Measurements from ENCODE around the gene GORAB. TPM values are rescaled to one million over a fixed set of nuclear protein-coding genes. Genes with fewer than 3 reads are reported as not detected.
A peak's percentile ranks its signal among the peaks of the same experiment; 100 is the strongest.

GORAB gene
- 18.2 TPM for polyA plus RNA-seq (2013, experiment 1 of 4)
- polyA plus RNA-seq (2013, experiment 2 of 4), result 17.3 TPM
- 15.4 TPM for polyA plus RNA-seq (2013, experiment 3 of 4)
- polyA plus RNA-seq (2013, experiment 4 of 4), result 18.4 TPM

GRCh38 chr1:170531758-170532657, at the start of gene GORAB:
Gene GORAB (plus strand): TSS chr1:170532166. CDS start chr1:170532224, 58 bp downstream.
- Histone ChIP-seq H3K27ac (ENCODE audit: insufficient read depth, low read depth, low read length, poor library complexity, severe bottlenecking) (peak within 1 kb of the TSS; percentile 85), H3K9me3 (ENCODE audit: control insufficient read depth, low read length) (no peaks in the 10 kb centered on the region), H3K4me3 (ENCODE audit: insufficient read depth, low read depth, low read length) (peak within 1 kb of the TSS; percentile 77), H3K4me1 (ENCODE audit: control insufficient read depth, insufficient read depth, low read length) (peaks cover 5% of the 10 kb centered on the region), H3K36me3 (ENCODE audit: control insufficient read depth, insufficient read depth, low read length) (no peaks in the 10 kb centered on the region), H3K27me3 (ENCODE audit: control insufficient read depth, insufficient read depth, low read length, poor library complexity, severe bottlenecking) (no peaks in the 10 kb centered on the region)
- WGBS, 2 experiments, result 1% methylated on average over 35 to 36 of the region's 36 CpGs

GRCh38 chr1:170483051-170483450, 48.9 kb upstream of the GORAB start:
- Histone ChIP-seq H3K4me3 (ENCODE audit: insufficient read depth, low read depth, low read length) (no peak overlapping the region), H3K9me3 (ENCODE audit: control insufficient read depth, low read length) (no peaks in the 10 kb centered on the region), H3K36me3 (ENCODE audit: control insufficient read depth, insufficient read depth, low read length) (no peaks in the 10 kb centered on the region), H3K4me1 (ENCODE audit: control insufficient read depth, insufficient read depth, low read length) (peaks cover 5% of the 10 kb centered on the region), H3K27me3 (ENCODE audit: control insufficient read depth, insufficient read depth, low read length, poor library complexity, severe bottlenecking) (no peaks in the 10 kb centered on the region), H3K27ac (ENCODE audit: insufficient read depth, low read depth, low read length, poor library complexity, severe bottlenecking) (no peak overlapping the region)
- 95 to 96% methylated on average over 5 of the region's 5 CpGs for WGBS, 2 experiments

GRCh38 chr1:170487503-170487902, 44.5 kb upstream of the GORAB start:
- H3K4me1 ChIP-seq (ENCODE audit: control insufficient read depth, insufficient read depth, low read length), result no peaks in the 10 kb centered on the region
- H3K36me3 ChIP-seq (ENCODE audit: control insufficient read depth, insufficient read depth, low read length), result no peaks in the 10 kb centered on the region
- H3K9me3 ChIP-seq (ENCODE audit: control insufficient read depth, low read length), result no peaks in the 10 kb centered on the region
- H3K27me3 ChIP-seq (ENCODE audit: control insufficient read depth, insufficient read depth, low read length, poor library complexity, severe bottlenecking), result no peaks in the 10 kb centered on the region
- no peak overlapping the region for H3K27ac ChIP-seq (ENCODE audit: insufficient read depth, low read depth, low read length, poor library complexity, severe bottlenecking)
- H3K4me3 ChIP-seq (ENCODE audit: insufficient read depth, low read depth, low read length), result no peak overlapping the region

GRCh38 chr1:170491291-170491690, 40.7 kb upstream of the GORAB start:
- Histone ChIP-seq H3K27me3 (ENCODE audit: control insufficient read depth, insufficient read depth, low read length, poor library complexity, severe bottlenecking) (no peaks in the 10 kb centered on the region), H3K36me3 (ENCODE audit: control insufficient read depth, insufficient read depth, low read length) (no peaks in the 10 kb centered on the region), H3K9me3 (ENCODE audit: control insufficient read depth, low read length) (no peaks in the 10 kb centered on the region), H3K4me1 (ENCODE audit: control insufficient read depth, insufficient read depth, low read length) (no peaks in the 10 kb centered on the region), H3K4me3 (ENCODE audit: insufficient read depth, low read depth, low read length) (no peak overlapping the region), H3K27ac (ENCODE audit: insufficient read depth, low read depth, low read length, poor library complexity, severe bottlenecking) (no peak overlapping the region)
- WGBS, 2 experiments, result 47 to 48% methylated on average over 2 of the region's 2 CpGs

GRCh38 chr1:170494369-170494768, 37.6 kb upstream of the GORAB start:
- Histone ChIP-seq H3K4me1 (ENCODE audit: control insufficient read depth, insufficient read depth, low read length) (no peaks in the 10 kb centered on the region), H3K27me3 (ENCODE audit: control insufficient read depth, insufficient read depth, low read length, poor library complexity, severe bottlenecking) (no peaks in the 10 kb centered on the region), H3K9me3 (ENCODE audit: control insufficient read depth, low read length) (no peaks in the 10 kb centered on the region), H3K36me3 (ENCODE audit: control insufficient read depth, insufficient read depth, low read length) (no peaks in the 10 kb centered on the region), H3K4me3 (ENCODE audit: insufficient read depth, low read depth, low read length) (no peak overlapping the region), H3K27ac (ENCODE audit: insufficient read depth, low read depth, low read length, poor library complexity, severe bottlenecking) (no peak overlapping the region)
- 84 to 88% methylated on average over 2 to 3 of the region's 3 CpGs for WGBS, 2 experiments

- H3K27me3 ChIP-seq (ENCODE audit: control insufficient read depth, insufficient read depth, low read length, poor library complexity, severe bottlenecking), result no peaks in the 10 kb centered on the region
- H3K27ac ChIP-seq (ENCODE audit: insufficient read depth, low read depth, low read length, poor library complexity, severe bottlenecking), result no peak overlapping the region
- H3K4me3 ChIP-seq (ENCODE audit: insufficient read depth, low read depth, low read length), result no peak overlapping the region
- WGBS, 2 experiments, result 97 to 100% methylated on average over 1 to 2 of the region's 2 CpGs
- no peaks in the 10 kb centered on the region for H3K9me3 ChIP-seq (ENCODE audit: control insufficient read depth, low read length)
- no peaks in the 10 kb centered on the region for H3K4me1 ChIP-seq (ENCODE audit: control insufficient read depth, insufficient read depth, low read length)
- no peaks in the 10 kb centered on the region for H3K36me3 ChIP-seq (ENCODE audit: control insufficient read depth, insufficient read depth, low read length)
Observed at GRCh38 chr1:170495006-170495405, 37.0 kb upstream of the GORAB start.

GRCh38 chr1:170498876-170499275, 33.1 kb upstream of the GORAB start:
- no peak overlapping the region for H3K27ac ChIP-seq (ENCODE audit: insufficient read depth, low read depth, low read length, poor library complexity, severe bottlenecking)
- H3K4me1 ChIP-seq (ENCODE audit: control insufficient read depth, insufficient read depth, low read length), result no peaks in the 10 kb centered on the region
- no peaks in the 10 kb centered on the region for H3K9me3 ChIP-seq (ENCODE audit: control insufficient read depth, low read length)
- no peaks in the 10 kb centered on the region for H3K36me3 ChIP-seq (ENCODE audit: control insufficient read depth, insufficient read depth, low read length)
- no peak overlapping the region for H3K4me3 ChIP-seq (ENCODE audit: insufficient read depth, low read depth, low read length)
- 57 to 100% methylated on average over 1 of the region's 1 CpG for WGBS, 2 experiments
- no peaks in the 10 kb centered on the region for H3K27me3 ChIP-seq (ENCODE audit: control insufficient read depth, insufficient read depth, low read length, poor library complexity, severe bottlenecking)

GRCh38 chr1:170503665-170504064, 28.3 kb upstream of the GORAB start:
- Histone ChIP-seq H3K4me3 (ENCODE audit: insufficient read depth, low read depth, low read length) (no peak overlapping the region), H3K27ac (ENCODE audit: insufficient read depth, low read depth, low read length, poor library complexity, severe bottlenecking) (no peak overlapping the region), H3K4me1 (ENCODE audit: control insufficient read depth, insufficient read depth, low read length) (no peaks in the 10 kb centered on the region), H3K36me3 (ENCODE audit: control insufficient read depth, insufficient read depth, low read length) (no peaks in the 10 kb centered on the region), H3K27me3 (ENCODE audit: control insufficient read depth, insufficient read depth, low read length, poor library complexity, severe bottlenecking) (no peaks in the 10 kb centered on the region), H3K9me3 (ENCODE audit: control insufficient read depth, low read length) (no peaks in the 10 kb centered on the region)
- 0 to 6% methylated on average over 1 of the region's 1 CpG for WGBS, 2 experiments

GRCh38 chr1:170510163-170510562, 21.8 kb upstream of the GORAB start:
- Histone ChIP-seq H3K4me3 (ENCODE audit: insufficient read depth, low read depth, low read length) (no peak overlapping the region), H3K27ac (ENCODE audit: insufficient read depth, low read depth, low read length, poor library complexity, severe bottlenecking) (no peak overlapping the region), H3K9me3 (ENCODE audit: control insufficient read depth, low read length) (no peaks in the 10 kb centered on the region), H3K36me3 (ENCODE audit: control insufficient read depth, insufficient read depth, low read length) (no peaks in the 10 kb centered on the region), H3K27me3 (ENCODE audit: control insufficient read depth, insufficient read depth, low read length, poor library complexity, severe bottlenecking) (no peaks in the 10 kb centered on the region), H3K4me1 (ENCODE audit: control insufficient read depth, insufficient read depth, low read length) (no peaks in the 10 kb centered on the region)
- 89 to 92% methylated on average over 1 of the region's 1 CpG for WGBS, 2 experiments

GRCh38 chr1:170511038-170511437, 20.9 kb upstream of the GORAB start:
- Histone ChIP-seq H3K36me3 (ENCODE audit: control insufficient read depth, insufficient read depth, low read length) (no peaks in the 10 kb centered on the region), H3K27ac (ENCODE audit: insufficient read depth, low read depth, low read length, poor library complexity, severe bottlenecking) (no peak overlapping the region), H3K4me1 (ENCODE audit: control insufficient read depth, insufficient read depth, low read length) (no peaks in the 10 kb centered on the region), H3K27me3 (ENCODE audit: control insufficient read depth, insufficient read depth, low read length, poor library complexity, severe bottlenecking) (no peaks in the 10 kb centered on the region), H3K4me3 (ENCODE audit: insufficient read depth, low read depth, low read length) (no peak overlapping the region), H3K9me3 (ENCODE audit: control insufficient read depth, low read length) (no peaks in the 10 kb centered on the region)
- 75 to 78% methylated on average over 5 of the region's 5 CpGs for WGBS, 2 experiments

Measured in ectodermal cell (in vitro differentiated cells).